ENCODE results near the gene LTB4R.
A peak's percentile ranks its signal among the peaks of the same experiment; 100 is the strongest.

The LTB4R gene, protein sequence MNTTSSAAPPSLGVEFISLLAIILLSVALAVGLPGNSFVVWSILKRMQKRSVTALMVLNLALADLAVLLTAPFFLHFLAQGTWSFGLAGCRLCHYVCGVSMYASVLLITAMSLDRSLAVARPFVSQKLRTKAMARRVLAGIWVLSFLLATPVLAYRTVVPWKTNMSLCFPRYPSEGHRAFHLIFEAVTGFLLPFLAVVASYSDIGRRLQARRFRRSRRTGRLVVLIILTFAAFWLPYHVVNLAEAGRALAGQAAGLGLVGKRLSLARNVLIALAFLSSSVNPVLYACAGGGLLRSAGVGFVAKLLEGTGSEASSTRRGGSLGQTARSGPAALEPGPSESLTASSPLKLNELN

DNA sequence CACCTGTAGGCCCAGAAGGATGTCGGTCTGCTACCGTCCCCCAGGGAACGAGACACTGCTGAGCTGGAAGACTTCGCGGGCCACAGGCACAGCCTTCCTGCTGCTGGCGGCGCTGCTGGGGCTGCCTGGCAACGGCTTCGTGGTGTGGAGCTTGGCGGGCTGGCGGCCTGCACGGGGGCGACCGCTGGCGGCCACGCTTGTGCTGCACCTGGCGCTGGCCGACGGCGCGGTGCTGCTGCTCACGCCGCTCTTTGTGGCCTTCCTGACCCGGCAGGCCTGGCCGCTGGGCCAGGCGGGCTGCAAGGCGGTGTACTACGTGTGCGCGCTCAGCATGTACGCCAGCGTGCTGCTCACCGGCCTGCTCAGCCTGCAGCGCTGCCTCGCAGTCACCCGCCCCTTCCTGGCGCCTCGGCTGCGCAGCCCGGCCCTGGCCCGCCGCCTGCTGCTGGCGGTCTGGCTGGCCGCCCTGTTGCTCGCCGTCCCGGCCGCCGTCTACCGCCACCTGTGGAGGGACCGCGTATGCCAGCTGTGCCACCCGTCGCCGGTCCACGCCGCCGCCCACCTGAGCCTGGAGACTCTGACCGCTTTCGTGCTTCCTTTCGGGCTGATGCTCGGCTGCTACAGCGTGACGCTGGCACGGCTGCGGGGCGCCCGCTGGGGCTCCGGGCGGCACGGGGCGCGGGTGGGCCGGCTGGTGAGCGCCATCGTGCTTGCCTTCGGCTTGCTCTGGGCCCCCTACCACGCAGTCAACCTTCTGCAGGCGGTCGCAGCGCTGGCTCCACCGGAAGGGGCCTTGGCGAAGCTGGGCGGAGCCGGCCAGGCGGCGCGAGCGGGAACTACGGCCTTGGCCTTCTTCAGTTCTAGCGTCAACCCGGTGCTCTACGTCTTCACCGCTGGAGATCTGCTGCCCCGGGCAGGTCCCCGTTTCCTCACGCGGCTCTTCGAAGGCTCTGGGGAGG, at the start of gene LTB4R:
Gene LTB4R (plus strand): TSS at position 857 of the 959 bp plus-strand sequence. CDS start 4,150 bp downstream, outside the sequence.
- DNase-seq (ENCODE audit: low spot score): no peak
- CTCF ChIA-PET: interaction anchor here (0.7 to 2.0 kb wide), 7 partner anchors 10 to 125 kb away, joined by 3 to 6 read pairs (median 4); partner anchors contain the start of gene TINF2
- TF ChIP-seq, protein P1, sequence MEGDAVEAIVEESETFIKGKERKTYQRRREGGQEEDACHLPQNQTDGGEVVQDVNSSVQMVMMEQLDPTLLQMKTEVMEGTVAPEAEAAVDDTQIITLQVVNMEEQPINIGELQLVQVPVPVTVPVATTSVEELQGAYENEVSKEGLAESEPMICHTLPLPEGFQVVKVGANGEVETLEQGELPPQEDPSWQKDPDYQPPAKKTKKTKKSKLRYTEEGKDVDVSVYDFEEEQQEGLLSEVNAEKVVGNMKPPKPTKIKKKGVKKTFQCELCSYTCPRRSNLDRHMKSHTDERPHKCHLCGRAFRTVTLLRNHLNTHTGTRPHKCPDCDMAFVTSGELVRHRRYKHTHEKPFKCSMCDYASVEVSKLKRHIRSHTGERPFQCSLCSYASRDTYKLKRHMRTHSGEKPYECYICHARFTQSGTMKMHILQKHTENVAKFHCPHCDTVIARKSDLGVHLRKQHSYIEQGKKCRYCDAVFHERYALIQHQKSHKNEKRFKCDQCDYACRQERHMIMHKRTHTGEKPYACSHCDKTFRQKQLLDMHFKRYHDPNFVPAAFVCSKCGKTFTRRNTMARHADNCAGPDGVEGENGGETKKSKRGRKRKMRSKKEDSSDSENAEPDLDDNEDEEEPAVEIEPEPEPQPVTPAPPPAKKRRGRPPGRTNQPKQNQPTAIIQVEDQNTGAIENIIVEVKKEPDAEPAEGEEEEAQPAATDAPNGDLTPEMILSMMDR (conservative IDR thresholded peaks at IDR 0.05; ENCODE audit: low read depth): peak; percentile 70
- POLR2A ChIA-PET (ENCODE audit: low non-redundant PET): interaction anchor here (1.2 kb wide), 1 partner anchor 119 kb away, joined by 4 read pairs; the partner anchor contains the start of genes CBLN3 and KHNYN
- H3K27ac ChIP-seq: peak within 1 kb of the TSS; percentile 98

- CTCF ChIA-PET: no interaction called here
Observed at GRCh38 chr14:24261969-24262327, 49.4 kb upstream of the LTB4R start.

DNA sequence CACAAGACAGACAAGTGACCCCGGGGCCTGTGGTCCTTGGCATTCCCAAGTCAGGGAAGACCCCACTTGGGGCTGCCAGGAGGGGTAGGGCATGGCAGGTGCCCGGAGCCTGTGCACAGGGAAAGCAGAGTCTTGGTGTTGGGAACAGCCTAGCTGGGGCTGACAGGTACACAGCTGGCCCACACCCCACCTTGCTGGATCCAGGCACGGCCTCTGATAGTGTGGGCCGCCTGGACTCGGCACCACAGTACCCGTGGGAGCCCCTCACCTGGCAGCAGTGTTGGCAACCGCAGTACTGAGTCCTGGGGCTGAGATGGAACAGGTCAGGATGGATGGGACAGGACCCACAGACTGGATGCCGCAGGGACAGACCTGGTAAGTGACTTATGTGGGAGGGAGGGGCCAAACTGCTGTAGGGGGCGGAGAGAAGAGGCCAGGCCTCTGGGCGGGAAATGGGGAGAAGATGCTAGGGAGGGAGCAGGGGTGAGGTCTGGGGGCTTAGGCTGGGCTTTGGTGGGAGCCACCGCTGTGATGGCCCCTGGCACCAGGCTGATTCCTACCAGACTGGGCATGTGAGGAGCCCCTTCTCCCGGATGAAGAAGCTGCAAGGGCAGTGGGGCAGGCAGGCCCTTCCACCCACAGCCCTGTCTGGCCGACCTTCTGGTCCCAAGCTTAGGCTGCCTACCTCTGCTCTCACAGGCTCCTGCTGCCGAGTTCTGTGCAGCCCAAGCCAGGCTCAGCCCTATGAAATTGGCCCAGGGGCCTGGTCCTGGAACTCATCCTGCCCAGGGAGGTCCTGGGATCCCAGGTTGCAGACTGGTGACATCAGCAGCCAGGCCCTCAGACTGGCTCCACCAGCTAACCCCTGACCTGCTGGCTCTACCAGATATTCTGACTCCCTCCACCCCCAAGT, 48.2 kb upstream of the LTB4R start, which contains the start of gene TGM1:
Gene TGM1 (minus strand): TSS at position 357 of the 913 bp plus-strand sequence. CDS start 825 bp downstream, outside the sequence.
- peak; percentile 30 for DNase-seq (ENCODE audit: low spot score)
- H3K27ac ChIP-seq: peak within 1 kb of the TSS; percentile 96
- CTCF ChIA-PET: interaction anchor here (0.6 to 2.4 kb wide), 4 partner anchors 20 to 129 kb away, joined by 3 to 11 read pairs (median 4); partner anchors contain the start of genes LTB4R and TINF2
- POLR2A ChIA-PET (ENCODE audit: low non-redundant PET): interaction anchor here (0.8 to 1.1 kb wide), 2 partner anchors 21 kb away, joined by 3 read pairs; partner anchors contain the start of gene TINF2
- TF ChIP-seq, protein P1 (conservative IDR thresholded peaks at IDR 0.05; ENCODE audit: low read depth): no peak

More at GRCh38 chr14:24261969-24262327, 49.4 kb upstream of the LTB4R start:
- no peak for DNase-seq (ENCODE audit: low spot score)
- H3K27ac ChIP-seq: peak overlapping the region; percentile 96
- POLR2A ChIA-PET (ENCODE audit: low non-redundant PET): interaction anchor here (1.8 kb wide), 1 partner anchor 19 kb away, joined by 5 read pairs; the partner anchor contains the start of gene TINF2
- TF ChIP-seq, protein P1 (conservative IDR thresholded peaks at IDR 0.05; ENCODE audit: low read depth): no peak

- DNase-seq (ENCODE audit: low spot score): peak; percentile 56
- ChIA-PET CTCF (interaction anchor here (0.5 to 2.4 kb wide), 4 partner anchors 21 to 148 kb away, joined by 3 to 11 read pairs (median 3); partner anchors contain the start of genes LTB4R and TINF2), POLR2A (ENCODE audit: low non-redundant PET) (interaction anchor here (0.7 to 1.1 kb wide), 2 partner anchors 21 to 35 kb away, joined by 3 read pairs; partner anchors contain the start of genes DHRS1, NOP9 and TINF2)
- TF ChIP-seq, protein P1 (conservative IDR thresholded peaks at IDR 0.05; ENCODE audit: low read depth): no peak
- H3K27ac ChIP-seq: peak overlapping the region; percentile 96
Observed at GRCh38 chr14:24263848-24264247, 47.5 kb upstream of the LTB4R start.

GRCh38 chr14:24264298-24264697, 47.0 kb upstream of the LTB4R start:
- POLR2A ChIA-PET (ENCODE audit: low non-redundant PET): interaction anchor here (0.7 to 1.1 kb wide), 2 partner anchors 22 to 35 kb away, joined by 3 read pairs; partner anchors contain the start of genes DHRS1, NOP9 and TINF2
- CTCF ChIA-PET: interaction anchor here (0.5 to 2.4 kb wide), 4 partner anchors 22 to 148 kb away, joined by 3 to 11 read pairs (median 3); partner anchors contain the start of genes LTB4R and TINF2
- DNase-seq (ENCODE audit: low spot score): peak; percentile 65
- peak overlapping the region; percentile 96 for H3K27ac ChIP-seq
- TF ChIP-seq, protein P1 (conservative IDR thresholded peaks at IDR 0.05; ENCODE audit: low read depth): no peak

Measured in RWPE1 (cell line).